HG02973 (cell line): ENCODE data around the gene ZMYM4.
A peak's percentile ranks its signal among the peaks of the same experiment; 100 is the strongest.
"Not testable (repeated sequence)": the region's sequence is repeated elsewhere in the genome, so short reads cannot be mapped to it uniquely, and the experiment has no call there.

Experiments
- ATAC-seq: cut with Tn5 transposase; IDR thresholded peaks from one replicate; pipeline ENCODE4 v1.9.1; 2021; ENCODE audit warnings: moderate library complexity; ENCODE audit not compliant: unreplicated experiment

Gene ZMYM4

DNA sequence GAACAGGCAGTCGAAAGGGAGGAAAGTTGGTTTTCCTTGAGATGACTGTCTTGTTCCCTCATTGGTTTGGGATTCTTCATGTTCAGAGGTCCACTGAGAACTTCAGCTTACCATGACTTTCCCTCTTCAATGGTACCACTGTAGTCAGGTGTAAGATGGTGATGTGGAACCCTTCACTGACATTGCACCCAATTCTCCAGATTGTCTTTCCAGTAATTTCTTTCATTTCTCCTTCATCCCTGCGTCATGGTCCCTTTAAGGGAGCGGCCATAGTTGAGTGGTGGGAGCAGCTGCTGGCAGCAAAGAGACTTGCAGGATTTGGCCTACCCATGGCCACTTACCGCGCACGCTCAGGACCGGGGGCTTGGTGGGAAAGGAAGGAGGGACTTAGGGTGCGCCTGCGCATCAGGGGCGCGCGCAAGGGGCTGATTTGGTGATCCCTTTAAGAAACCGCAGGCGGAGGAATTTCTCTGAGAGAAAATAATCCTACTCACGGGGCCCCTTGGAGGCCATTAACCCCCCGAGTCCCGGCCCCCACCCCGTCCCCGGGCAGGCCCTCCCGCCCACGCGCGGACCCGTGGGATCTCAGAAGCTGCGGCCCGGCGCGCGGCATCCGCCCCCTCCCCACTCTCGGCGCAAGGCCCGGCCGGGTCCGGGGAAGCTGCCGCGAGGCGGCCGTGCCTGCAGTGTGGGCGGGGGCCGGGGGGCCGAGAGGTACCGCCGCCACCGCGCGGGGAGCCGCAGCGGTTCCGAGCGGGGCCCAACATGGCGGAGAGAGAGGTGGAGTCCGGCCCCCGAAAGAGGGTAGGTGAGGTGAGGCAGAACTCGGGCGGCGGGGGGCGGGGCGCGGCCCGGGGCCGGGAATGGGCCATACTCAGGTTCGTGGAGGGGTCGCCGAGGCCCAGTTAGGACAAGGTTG lies at the start of gene ZMYM4:
ZMYM4 (plus strand) TSS at position 428 of the 919 bp plus-strand sequence; CDS start at position 766, 338 bp downstream.
- peak; percentile 85 for ATAC-seq

DNA sequence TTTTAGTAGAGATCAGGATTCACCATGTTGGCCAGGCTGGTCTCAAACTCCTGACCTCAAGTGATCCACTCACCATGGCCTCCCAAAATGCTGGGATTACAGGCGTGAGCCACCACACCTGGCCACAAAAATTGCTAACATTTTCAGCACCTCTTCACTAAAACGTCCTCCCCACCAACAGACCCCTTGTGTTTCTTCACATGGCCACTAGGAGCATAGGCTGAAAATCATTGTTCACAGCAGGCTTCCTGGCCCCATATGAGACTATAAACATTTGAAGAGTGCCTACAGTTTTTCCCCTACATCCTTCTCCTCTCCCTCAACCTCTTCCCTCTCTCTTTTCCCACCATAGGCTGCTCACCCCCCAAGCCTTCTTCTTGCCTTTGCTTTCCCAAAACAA lies 47.5 kb upstream of the ZMYM4 start:
- ATAC-seq: no peak

DNA sequence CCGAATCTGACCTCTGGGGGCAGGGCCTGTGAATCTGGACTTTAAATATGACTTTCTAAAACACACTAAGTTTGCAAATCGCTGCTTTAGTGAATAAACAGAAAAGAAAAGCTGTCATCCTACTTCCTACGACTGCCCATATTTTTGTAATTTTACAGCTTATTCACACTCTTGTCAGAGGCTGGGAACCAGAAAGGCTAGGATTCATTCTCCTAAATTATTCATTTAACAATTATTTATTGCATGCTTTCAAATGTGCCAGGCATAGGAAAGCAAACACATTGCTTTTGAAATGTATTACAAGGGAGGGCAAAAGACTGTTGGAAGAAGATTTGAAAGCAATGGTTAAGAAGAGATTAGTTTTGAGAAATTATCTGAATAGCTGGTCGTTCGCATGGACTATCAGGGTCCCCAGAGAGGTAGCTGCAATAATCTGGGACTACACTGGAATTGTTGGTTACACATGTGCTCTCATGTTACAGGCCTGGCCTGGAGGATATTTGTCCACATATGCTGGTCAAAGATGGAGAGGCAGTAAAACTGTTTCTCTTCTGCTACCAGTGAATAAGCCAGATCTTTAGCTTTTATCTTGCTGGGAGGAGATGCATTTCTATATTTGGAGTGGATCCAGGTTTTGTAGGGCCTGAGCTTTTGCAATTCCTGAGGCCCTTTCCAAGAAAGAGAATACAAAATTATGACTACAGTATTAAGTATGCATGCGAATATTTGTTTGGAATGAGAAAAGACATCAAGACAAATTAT lies 46.0 kb upstream of the ZMYM4 start:
- no peak for ATAC-seq

DNA sequence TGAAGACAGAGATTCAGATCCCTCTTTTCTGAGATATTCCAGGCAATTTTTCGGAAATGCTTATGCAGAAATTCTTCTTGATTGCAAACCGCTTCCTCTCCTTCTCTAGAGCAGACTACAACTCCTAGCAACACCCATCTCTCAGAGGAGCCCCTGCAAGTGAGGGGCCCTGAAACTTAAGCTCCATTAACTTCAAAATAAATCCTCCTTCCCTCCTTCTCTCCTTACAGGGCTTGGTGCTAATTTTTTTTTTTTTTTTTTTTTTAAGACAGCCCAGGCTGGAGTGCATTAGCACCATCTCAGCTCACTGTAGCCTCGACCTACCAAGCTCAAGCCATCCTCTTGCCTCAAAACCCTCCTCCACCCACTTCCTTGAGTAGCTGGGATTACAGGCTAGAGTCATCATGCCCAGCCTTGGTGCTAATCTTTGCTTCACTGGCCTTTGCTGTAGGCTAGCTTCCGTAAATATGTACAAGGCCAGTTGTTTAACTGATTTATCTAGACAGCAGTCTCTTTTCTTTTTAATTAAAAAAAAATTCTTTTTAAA lies 45.4 kb upstream of the ZMYM4 start:
- no peak for ATAC-seq

DNA sequence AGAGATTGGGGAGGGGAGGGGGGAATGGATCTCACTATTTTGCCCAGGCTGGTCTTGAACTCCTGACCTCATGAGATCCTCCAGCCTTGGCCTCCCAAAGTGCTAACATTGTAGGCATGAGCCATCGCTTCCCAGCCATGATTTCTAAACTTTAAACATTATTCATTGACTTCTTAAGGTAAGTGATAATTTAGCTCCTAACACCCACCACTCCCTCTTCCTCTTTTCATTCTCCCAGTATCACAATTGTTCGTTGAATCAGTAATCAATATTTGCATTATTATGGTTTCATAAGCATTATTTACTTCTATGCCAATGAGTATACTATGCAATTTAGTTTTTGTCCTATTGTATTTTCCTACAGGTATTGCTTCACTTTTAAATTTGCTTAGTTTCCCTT lies 42.0 kb upstream of the ZMYM4 start:
- no peak for ATAC-seq

DNA sequence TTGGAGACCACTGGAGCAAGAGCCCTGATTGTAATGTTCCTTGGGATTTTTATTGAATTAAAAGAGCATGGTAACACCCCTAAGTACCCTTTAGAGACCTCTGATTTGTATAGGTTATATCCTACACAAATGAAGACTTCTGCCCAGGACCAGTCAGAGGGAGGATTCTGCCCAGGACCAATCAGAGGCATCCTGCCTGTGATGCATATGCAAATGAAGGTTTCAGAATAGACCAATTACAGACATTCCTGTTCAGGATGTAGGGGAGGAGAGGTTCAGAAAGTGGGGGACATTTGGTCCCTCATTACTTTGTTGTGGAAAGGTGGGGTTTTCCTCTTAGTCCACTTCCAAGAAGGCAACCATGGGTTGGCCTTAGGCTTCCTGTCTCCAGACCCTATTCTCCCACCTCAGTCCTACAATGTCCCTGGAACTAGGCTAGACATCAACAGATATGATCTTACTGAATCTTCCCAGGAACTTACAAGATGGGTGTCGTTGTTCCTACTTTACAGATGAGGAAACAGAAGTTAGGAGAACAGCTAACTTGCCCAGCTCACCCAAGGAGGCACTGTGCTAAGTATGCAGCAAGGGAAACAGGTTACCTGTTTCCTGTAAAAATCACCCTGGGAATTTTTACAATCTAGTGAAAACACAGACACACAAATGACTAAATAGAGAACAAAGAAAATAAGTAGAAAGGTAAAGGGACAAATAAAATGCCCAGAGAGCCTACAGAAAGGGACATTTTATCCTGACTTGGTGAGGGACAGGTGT lies 38.7 kb upstream of the ZMYM4 start:
- no peak for ATAC-seq

DNA sequence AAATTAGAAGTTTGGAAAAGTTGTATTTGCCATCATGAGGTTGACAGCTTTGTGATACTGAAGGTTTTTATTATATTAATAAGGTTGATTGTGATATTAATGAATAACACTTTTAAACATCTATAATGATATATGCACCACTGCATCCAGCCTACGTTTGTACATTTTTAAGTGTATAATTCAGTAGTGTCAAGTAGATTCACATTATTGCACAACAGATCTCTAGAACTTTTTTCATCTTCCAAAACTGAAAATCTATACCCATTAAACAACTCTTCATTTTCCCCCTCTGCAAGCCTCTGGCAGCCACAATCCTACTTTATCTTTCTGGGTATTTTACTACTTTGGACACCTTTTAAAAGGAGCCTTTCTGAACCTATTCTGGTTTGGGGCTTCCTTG lies 37.2 kb upstream of the ZMYM4 start:
- no peak for ATAC-seq

DNA sequence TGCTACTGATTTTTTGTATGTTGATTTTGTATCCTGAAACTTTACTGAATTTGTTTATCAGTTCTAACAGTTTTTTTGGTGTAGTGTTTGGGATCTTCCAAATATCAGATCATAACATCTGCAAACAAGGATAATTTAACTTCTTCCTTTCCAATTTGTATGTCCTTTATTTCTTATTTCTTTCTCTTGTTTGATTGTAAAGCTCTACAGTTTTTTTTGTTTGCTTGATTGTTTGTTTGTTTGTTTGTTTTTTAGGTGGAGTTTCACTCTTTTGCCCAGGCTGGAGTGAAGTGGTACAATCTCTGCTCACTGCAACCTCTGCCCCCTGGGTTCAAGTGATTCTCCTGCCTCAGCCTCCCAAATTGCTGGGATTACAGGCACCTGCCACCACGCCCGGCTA lies 31.7 kb upstream of the ZMYM4 start:
- not testable (repeated sequence) for ATAC-seq

DNA sequence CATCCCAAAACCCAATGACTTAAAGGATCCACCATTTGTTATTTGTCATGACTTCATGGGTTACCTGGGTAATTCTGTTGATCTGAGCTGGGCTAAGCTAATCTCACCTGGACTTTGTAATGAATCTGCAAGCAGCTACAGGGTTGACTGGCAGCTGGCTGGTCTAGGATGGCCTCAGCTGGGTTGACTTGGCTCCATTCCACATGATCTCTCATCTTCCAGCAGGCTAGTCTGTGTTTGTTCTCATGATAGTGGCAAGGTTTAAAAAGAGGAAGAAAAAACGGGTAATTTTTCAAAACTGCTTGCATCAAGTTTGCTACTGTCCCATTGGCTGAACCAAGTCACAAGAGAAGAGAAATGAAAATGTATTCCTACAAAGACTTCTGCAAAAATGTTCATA lies 24.8 kb upstream of the ZMYM4 start:
- no peak for ATAC-seq

DNA sequence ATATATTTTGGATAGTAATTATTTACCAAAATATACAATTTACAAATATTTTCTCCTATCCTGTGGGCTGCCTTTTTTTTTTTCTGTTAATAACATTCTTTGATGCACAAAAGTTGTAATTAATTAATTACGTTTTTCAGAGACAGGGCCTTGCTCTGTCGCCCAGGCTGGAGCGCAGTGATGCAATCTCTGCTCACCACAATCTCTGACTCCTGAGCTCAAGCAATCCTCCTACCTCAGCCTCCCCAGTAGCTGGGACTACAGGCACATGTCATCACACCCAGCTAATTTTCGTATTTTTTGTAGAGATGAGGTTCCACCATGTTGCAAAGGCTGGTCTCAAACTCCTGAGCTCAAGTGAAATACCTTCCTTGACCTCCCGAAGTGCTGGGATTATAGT lies 21.3 kb upstream of the ZMYM4 start:
- no peak for ATAC-seq

DNA sequence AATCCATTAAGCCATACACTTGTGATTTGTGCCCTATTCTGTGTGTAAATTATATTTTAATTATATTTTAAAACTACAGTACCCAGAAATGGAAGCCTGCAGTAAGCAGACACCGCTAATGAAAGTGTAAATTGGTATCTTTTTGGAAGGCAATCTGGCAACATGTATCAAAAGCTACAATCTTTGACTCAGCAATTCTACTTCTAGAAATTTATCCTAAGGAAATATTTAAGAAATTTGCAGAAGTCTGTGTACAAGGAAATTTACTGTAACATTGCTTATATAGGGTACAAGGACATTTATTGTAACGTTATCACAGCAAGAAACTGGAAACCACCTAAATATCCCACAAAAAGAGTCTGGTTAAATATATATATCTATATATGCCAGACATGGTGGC lies 14.6 kb upstream of the ZMYM4 start:
- ATAC-seq: no peak

DNA sequence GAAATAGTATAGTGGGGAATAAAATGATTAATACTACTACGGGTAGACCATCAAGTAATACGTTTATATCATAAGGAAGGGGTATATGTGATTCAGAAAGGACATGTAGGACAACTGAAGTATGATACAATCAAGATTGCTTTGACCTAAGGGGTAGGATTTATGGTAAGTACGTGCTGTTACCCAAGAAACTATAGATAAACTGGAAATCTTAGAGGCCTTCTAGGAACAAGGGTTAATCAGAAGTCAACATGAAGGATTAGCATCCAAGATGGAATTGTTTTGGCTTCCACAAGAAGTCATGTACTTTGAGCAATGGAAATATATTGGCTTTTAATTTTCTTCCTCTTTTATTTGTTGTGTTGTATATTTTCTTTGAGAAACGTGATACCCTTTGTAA lies 13.2 kb upstream of the ZMYM4 start:
- ATAC-seq: no peak

DNA sequence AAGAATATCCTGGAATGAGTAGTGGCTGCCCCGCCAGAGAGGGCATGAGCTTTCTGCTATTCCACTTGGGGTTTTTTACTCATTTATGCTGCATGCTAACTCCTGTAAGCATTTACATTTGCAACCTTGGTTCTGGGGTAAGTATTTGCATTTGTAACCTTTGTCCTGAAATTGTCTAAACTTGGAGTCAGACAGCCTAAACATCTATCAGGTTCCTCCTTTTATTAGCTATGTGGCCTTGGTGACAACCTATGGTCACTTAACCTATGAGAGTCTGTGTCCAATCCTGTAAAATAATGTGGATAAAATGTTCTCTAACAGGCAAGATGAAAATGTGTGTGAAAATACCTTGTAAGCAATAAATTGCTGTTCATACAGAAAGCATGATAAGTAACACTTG lies 8.9 kb upstream of the ZMYM4 start:
- no peak for ATAC-seq

DNA sequence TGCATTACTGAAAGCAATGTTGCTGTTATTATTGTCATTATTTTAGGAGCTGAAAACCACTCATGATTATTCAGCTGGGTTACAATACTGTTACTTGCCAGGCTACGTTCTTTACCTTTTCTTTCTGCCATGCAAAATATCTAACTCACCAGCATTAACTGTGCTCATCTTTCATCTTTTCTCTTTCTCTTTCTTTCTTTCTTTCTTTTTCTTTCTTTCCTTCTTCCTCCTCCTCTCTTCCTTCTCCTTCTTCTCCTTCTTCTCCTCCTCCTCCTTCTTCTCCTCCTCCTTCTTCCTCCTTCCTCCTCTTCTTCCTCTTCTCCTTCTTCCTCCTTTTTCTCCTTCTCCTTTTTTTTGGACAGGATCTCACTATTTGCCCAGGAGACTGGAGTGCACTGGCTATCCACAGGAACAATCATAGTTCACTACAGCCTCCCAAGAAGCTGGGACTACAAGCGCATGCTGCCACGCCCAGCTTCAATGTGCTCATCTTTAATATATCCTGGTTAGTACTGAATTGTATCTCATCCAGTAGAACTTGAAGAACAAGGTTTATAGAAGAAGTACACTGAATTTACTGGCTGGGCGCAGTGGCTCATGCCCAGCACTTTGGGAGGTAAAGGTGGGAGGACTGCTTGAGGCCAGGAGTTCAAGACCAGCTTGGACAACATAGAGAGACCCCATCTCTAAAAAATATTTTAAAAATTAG lies 6.9 kb upstream of the ZMYM4 start:
- no peak for ATAC-seq

DNA sequence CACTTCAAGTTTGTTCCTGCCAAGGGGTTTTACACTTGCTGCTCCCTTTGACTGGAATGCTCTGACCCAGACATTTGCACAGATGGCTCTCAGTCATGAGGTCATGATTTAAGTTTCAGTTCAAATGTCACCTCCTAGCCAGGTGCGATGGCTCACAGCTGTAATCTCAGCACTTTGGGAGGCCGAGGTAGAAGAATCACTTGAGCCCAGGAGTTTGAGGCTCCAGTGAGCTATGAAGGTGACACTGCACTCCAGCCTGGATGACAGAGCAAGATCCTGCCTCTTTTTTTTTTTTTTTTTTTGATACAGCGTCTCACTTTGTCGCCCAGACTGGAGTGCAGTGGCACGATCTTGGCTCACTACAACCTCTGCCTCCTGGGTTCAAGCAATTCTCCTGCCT lies 4.5 kb upstream of the ZMYM4 start:
- ATAC-seq: no peak

DNA sequence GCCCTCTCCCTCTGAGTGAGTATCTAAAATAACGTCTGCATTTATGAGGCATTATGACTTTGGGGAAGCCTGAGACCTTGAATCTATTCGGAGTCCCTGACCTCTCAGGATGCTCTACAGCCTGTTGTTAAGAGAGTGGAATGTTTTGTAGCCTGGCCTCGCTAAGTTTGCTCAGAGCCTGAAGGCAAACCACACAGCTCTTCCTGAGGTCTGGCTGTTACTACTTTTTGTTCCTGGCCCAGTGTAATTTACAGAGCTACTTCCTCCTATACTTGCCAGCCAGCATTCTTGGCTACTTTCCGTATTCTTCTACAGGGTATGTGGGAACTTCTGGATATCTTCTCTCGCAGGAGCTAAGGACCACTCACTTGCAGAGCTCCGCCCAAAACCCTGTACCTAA lies 3.6 kb upstream of the ZMYM4 start:
- ATAC-seq: no peak

DNA sequence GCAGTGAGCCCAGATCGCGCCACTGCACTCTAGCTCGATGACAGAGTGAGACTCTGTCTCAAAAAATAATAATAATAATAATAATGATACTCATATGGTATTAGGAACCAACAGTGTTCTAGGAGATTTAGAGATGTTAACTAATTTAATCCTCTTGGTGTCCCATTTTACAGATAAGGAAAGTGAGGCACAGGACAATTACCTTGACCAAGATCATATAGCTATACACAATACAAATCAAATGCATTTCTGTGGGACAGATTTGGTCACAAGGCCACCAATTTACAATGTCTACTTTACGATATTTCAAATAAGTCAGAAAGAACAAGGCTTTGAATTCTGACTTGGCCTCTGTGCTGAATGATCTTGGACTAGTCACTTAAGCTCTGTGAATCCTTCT lies 2.2 kb upstream of the ZMYM4 start:
- no peak for ATAC-seq

DNA sequence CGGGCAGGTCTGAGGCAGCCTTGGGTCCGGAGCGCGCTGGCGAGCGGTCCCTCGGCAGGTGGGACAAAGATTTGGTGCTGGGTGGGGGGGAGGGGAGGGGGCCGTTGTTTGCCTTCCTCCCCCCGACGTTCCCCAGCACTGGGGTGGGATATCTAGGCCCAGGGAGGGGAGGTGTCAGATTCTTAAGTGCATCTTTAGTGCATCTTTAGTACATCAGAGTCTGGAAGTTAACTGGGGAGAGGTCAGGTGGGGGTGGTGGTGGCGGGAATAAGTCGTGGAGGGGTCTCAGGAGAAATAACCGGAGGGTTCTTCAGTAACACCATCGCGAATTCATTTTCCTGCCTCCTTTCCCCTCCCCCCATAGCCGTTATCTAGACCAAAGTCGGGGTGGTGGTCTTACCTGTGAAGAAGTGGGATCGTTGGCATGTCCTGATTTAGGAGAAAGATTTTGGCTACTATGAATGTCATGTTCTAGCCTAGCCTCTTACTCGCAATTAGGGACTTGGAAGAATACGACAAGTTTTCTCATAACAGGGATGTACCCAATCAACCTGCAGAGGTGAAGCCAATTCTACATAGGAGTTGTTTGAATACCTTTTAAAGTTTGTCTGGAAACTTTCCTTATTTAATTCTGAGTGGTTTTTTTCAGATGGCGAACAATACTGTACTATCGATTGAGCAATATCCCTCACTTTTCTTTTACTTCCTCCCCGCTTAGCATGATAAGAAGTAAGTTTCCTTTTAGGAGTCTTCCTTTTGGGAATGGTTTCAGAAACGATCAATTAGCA lies 886 bp downstream of the ZMYM4 start:
- ATAC-seq: peak; percentile 12

DNA sequence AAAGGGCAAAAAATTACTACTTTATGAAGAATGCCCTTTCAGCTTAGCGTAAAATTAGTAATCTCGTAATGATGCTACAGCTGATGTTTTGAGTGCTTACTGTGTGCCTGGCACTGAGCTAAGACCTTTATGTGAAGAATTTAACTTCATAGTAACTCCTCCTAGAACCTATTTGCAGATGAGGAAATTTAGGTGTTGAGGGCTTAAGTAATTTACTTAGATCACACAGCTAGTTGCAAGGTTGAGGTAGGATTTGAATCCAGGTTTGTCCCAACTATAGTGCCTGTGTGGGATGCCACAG lies 1.4 kb downstream of the ZMYM4 start:
- ATAC-seq: no peak

DNA sequence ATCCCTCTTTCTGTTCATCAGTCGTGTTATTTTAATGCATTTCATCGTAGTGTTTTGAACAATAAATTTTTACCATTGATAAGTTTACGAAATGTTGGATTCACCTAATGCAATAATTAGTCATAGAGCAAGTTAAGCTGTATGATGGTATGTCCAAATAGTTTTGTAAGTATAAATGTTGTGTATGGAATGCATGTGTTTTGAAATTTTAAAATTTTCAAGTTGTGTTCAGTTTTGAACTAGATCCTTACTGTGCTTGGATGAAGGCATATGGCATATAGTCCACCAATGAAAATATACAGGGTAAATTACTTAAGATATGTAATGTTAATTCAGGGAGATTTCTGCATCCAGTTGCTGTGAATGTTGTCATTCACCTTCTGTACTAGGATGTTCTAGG lies 2.3 kb downstream of the ZMYM4 start:
- ATAC-seq: no peak
